ENCODE measurements around the gene FNIP1.
A peak's percentile ranks its signal among the peaks of the same experiment; 100 is the strongest.
"Not testable (repeated sequence)": the region's sequence is repeated elsewhere in the genome, so short reads cannot be mapped to it uniquely, and the experiment has no call there.

The FNIP1 gene

GRCh38 chr5:131607418-131607817 is 189.4 kb downstream of the FNIP1 start:
- DNase-seq (ENCODE audit: low read depth), result no peak

- no peak for DNase-seq (ENCODE audit: low read depth)
Measured at GRCh38 chr5:131605086-131605485, 191.7 kb downstream of the FNIP1 start.

- peak; percentile 37 for DNase-seq (ENCODE audit: low read depth)
Measured at GRCh38 chr5:131595088-131596033, 201.5 kb downstream of the FNIP1 start.

- DNase-seq (ENCODE audit: low read depth), result no peak
Measured at GRCh38 chr5:131593921-131594320, 202.9 kb downstream of the FNIP1 start.

GRCh38 chr5:131593436-131593835 is 203.4 kb downstream of the FNIP1 start:
- not testable (repeated sequence) for DNase-seq (ENCODE audit: low read depth)

Data from stimulated activated CD4-positive, alpha-beta T cell treated with anti-CD3 and anti-CD28 coated beads, Interleukin-2, amount 100 ng/mL, for 4 hours (primary cell).